Measurements from ENCODE around the gene SULF2.

- TF ChIP-seq, protein P1, sequence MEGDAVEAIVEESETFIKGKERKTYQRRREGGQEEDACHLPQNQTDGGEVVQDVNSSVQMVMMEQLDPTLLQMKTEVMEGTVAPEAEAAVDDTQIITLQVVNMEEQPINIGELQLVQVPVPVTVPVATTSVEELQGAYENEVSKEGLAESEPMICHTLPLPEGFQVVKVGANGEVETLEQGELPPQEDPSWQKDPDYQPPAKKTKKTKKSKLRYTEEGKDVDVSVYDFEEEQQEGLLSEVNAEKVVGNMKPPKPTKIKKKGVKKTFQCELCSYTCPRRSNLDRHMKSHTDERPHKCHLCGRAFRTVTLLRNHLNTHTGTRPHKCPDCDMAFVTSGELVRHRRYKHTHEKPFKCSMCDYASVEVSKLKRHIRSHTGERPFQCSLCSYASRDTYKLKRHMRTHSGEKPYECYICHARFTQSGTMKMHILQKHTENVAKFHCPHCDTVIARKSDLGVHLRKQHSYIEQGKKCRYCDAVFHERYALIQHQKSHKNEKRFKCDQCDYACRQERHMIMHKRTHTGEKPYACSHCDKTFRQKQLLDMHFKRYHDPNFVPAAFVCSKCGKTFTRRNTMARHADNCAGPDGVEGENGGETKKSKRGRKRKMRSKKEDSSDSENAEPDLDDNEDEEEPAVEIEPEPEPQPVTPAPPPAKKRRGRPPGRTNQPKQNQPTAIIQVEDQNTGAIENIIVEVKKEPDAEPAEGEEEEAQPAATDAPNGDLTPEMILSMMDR (conservative IDR thresholded peaks at IDR 0.05 in 1 of 2, IDR thresholded peaks at IDR 0.05 in 1 of 2; ENCODE audit: extremely low read depth in 1 of 2, insufficient read depth in 1 of 2, low read depth in 1 of 2, low read length in 2 of 2): no peak
- TF ChIP-seq EZH2 (IDR thresholded peaks at IDR 0.05; ENCODE audit: borderline replicate concordance, low read length): no peak
Observed at GRCh38 chr20:47818996-47819609, 33.8 kb upstream of the SULF2 start.
